Measurements from ENCODE around the gene ABTB1. TPM values are rescaled to one million over a fixed set of nuclear protein-coding genes. Genes with fewer than 3 reads are reported as not detected.

Gene ABTB1
- total and polyA plus RNA-seq, 12 donors: 2.8 to 96.0 (median 32.2) TPM

DNA sequence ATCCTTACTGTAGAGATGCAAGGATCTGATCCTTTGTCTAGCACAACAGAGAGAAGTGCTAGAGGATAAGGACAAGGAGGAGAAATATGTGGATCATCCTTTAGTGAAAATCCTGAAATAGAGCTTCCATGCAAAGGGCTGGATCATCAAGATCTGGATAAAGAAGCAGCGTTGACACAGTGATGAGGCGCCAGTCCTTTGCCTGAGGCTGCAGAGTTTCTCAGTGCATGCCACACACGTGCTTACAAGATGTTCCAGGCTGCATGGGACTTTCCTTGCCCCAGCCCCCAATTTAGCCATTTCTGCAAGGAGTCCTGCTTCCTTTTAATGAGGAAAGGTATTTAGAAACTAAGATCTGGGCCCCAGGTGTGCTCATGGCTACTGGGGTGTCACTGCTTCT lies 7.2 kb upstream of the ABTB1 start:
- Histone ChIP-seq H3K36me3 (replicated peaks in 1 of 2) (no peaks in the 10 kb centered on the region), H3K4me1 (replicated peaks in 1 of 2) (no peaks in the 10 kb centered on the region), H3K27me3 (no peaks in the 10 kb centered on the region), H3K4me3 (no peak overlapping the region), H3K27ac (no peak overlapping the region), H3K9me3 (replicated peaks in 1 of 3) (no peaks in the 10 kb centered on the region)
- TF ChIP-seq POLR2A (IDR thresholded peaks at IDR 0.05): no peak
- TF ChIP-seq, protein P1, sequence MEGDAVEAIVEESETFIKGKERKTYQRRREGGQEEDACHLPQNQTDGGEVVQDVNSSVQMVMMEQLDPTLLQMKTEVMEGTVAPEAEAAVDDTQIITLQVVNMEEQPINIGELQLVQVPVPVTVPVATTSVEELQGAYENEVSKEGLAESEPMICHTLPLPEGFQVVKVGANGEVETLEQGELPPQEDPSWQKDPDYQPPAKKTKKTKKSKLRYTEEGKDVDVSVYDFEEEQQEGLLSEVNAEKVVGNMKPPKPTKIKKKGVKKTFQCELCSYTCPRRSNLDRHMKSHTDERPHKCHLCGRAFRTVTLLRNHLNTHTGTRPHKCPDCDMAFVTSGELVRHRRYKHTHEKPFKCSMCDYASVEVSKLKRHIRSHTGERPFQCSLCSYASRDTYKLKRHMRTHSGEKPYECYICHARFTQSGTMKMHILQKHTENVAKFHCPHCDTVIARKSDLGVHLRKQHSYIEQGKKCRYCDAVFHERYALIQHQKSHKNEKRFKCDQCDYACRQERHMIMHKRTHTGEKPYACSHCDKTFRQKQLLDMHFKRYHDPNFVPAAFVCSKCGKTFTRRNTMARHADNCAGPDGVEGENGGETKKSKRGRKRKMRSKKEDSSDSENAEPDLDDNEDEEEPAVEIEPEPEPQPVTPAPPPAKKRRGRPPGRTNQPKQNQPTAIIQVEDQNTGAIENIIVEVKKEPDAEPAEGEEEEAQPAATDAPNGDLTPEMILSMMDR (IDR thresholded peaks at IDR 0.05): no peak
- WGBS, 4 donors: 92 to 99% (median 96%) methylated on average over 3 of the region's 3 CpGs
- intact Hi-C loops (cut with DNase I): no loop called here
- no peak for DNase-seq

DNA sequence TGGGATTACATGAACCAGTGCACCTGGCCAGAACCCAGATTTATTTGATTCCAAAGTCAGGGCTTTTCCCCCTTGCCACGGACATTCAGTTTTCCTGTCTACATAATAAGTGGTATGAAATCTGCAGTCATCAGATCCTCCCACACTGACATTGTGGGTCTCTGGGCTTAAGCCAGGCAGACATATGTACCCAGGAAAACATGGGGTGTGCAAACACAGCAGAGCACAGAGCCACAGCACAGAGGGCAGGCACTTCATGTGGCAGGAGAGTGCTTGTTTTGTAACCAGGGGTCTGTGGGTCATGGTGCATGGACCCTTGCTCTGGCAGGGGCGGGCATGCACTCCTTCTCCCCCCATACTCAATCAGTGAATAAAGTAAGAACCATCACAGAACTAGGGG lies 6.1 kb upstream of the ABTB1 start:
- TF ChIP-seq, protein P1 (IDR thresholded peaks at IDR 0.05): no peak
- TF ChIP-seq POLR2A (IDR thresholded peaks at IDR 0.05): no peak
- intact Hi-C loops (cut with DNase I): no loop called here
- Histone ChIP-seq H3K4me3 (no peak overlapping the region), H3K4me1 (replicated peaks in 1 of 2) (peaks cover 2 to 3% of the 10 kb centered on the region in 2 donors), H3K9me3 (replicated peaks in 1 of 3) (no peaks in the 10 kb centered on the region), H3K36me3 (replicated peaks in 1 of 2) (no peaks in the 10 kb centered on the region), H3K27ac (no peak overlapping the region), H3K27me3 (no peaks in the 10 kb centered on the region)
- DNase-seq: no peak
- 70 to 89% (median 83%) methylated on average over 2 of the region's 2 CpGs for WGBS, 4 donors

DNA sequence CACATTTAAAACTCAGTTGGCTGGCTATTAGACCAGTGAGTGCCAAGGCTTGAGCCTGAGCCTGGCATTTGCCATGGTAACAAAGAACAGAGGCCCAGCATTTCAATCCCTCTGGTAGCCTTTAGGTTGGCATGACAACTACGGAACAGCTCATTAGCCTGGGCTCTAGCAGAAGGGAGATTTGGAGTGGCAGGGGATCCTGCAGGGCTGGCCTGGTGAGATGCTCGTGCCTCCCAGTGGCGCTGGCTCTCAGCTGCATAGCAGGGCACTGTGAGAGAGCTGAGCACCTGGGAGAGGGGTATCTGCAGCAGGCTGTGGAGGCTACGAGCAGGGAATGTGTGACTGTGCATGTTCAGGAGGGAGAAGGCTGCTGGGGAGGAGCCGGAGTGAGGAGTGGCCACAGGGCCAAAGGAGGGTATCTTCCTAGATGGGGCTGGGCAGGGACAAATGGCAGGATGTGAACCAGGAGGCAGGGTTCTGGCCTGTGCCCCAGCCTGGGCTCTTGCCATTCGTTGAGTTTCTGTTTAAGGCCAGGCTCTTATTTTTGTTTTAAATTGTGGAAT lies 5.6 kb upstream of the ABTB1 start:
- TF ChIP-seq, protein P1 (IDR thresholded peaks at IDR 0.05): no peak
- TF ChIP-seq POLR2A (IDR thresholded peaks at IDR 0.05): no peak
- no peaks in the 10 kb centered on the region for H3K9me3 ChIP-seq (replicated peaks in 1 of 3)
- H3K27ac ChIP-seq: no peak overlapping the region
- H3K4me1 ChIP-seq (replicated peaks in 1 of 2): peaks cover 8% of the 10 kb centered on the region in 2 donors
- H3K27me3 ChIP-seq: no peaks in the 10 kb centered on the region
- DNase-seq: peak in 1 of 7 donors; percentile 59
- intact Hi-C loops (cut with DNase I): no loop called here
- 84 to 92% (median 86%) methylated on average over 2 to 6 of the region's 6 CpGs for WGBS, 4 donors
- no peak overlapping the region for H3K4me3 ChIP-seq
- no peaks in the 10 kb centered on the region for H3K36me3 ChIP-seq (replicated peaks in 1 of 2)

DNA sequence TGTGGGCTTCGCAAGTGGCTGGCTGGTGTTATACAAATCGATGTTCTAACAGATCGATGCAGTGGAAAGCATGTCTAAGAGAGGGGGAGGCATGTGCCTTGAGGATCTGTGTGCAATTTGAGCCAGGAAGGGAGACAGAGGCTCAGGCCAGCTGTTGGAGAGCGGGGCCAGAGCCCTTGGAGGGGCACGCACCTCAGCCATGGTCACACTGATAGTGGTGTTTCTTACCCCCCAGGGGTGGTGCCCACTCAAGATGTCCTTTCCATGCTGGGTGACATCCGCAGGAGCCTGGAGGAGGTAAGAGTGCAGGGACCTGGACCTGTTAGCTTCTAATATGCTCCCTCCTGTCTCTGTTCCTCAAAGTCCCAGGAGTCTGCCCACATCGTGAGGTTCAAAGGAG lies 3.8 kb upstream of the ABTB1 start:
- Histone ChIP-seq H3K36me3 (replicated peaks in 1 of 2) (no peaks in the 10 kb centered on the region), H3K4me1 (replicated peaks in 1 of 2) (peaks cover 14 to 15% of the 10 kb centered on the region in 2 donors), H3K27me3 (no peaks in the 10 kb centered on the region), H3K27ac (no peak overlapping the region), H3K4me3 (no peak overlapping the region), H3K9me3 (replicated peaks in 1 of 3) (no peaks in the 10 kb centered on the region)
- intact Hi-C loops (cut with DNase I): no loop called here
- DNase-seq: peak in 2 of 7 donors; percentile 15 to 35
- no peak for TF ChIP-seq POLR2A (IDR thresholded peaks at IDR 0.05)
- TF ChIP-seq, protein P1 (IDR thresholded peaks at IDR 0.05): no peak
- WGBS, 4 donors: 95 to 96% (median 96%) methylated on average over 6 to 7 of the region's 7 CpGs
